ENCODE data around the gene STEAP4. TPM values are rescaled to one million over a fixed set of nuclear protein-coding genes. Genes with fewer than 3 reads are reported as not detected.
"Not testable (repeated sequence)": the region's sequence is repeated elsewhere in the genome, so short reads cannot be mapped to it uniquely, and the experiment has no call there.

Gene STEAP4
- total RNA-seq, 2 experiments from 2014 or later: not detected

DNA sequence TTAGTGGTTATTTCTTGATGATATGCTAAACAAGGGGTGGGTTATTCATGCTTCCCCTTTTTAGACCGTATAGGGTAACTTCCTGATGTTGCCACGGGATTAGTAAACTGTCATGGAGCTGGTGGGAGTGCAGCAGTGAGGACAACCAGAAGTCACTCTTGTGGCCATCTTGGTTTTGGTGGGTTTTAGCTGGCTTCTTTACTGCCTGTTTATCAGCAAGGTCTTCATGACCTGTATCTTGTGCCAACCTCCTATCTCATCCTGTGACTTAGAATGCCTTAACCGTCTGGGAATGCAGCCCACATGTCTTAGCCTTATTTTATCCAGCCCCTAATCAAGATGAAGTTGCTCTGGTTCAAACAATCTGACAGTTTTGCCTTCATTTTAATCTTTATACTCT is 41.7 kb downstream of the STEAP4 start:
- H3K4me3 Mint-ChIP-seq, H3K9me3 Mint-ChIP-seq, H3K36me3 Mint-ChIP-seq, DNase-seq, H3K27ac Mint-ChIP-seq, H3K4me1 Mint-ChIP-seq: not testable (repeated sequence)
- H3K27me3 Mint-ChIP-seq: peaks cover 14% of the 10 kb centered on the region

DNA sequence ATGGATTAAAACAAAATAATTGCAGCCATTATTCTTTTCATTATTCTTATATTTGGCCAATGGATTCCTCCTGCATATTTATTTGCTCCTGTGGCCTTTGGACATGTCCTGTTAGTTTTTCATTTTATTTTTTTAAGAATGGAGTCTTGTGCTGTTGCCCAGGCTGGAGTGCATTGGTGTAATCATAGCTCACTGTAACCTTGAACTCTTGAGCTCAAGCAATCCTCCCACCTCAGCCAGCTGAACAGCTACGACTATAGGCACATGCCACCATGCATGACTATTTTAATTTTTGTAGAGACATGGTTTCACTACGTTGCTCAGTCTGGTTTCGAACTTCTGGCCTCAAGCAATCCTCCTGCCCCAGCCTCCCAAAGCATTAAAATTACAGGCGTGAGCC is 44.1 kb downstream of the STEAP4 start:
- no peak for DNase-seq
- Mint-ChIP-seq H3K27ac (no peak overlapping the region), H3K9me3 (no peaks in the 10 kb centered on the region), H3K4me3 (no peak overlapping the region), H3K4me1 (no peaks in the 10 kb centered on the region), H3K27me3 (peaks cover 19% of the 10 kb centered on the region), H3K36me3 (no peaks in the 10 kb centered on the region)

DNA sequence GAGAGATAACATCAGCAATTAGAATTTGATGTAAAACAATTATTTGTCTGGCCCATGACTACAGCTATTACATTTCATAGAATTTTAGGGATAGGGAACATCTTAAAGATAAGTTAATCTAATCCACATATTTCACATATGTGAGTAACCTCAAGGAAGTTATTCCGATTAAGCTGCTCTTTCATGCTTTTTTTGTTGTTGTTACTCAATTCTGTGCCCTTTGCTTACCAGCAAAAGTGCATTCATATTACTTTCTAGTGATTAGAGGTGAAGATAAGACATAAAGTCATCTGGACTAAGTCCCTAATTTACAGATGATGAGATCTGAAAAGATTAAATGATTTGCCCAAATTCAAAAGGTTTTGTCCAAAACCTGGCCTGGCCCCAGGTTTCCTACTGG is 46.0 kb downstream of the STEAP4 start:
- DNase-seq: no peak
- Mint-ChIP-seq H3K4me1 (no peaks in the 10 kb centered on the region), H3K27me3 (peaks cover 24% of the 10 kb centered on the region), H3K4me3 (no peak overlapping the region), H3K27ac (no peak overlapping the region), H3K9me3 (no peaks in the 10 kb centered on the region), H3K36me3 (no peaks in the 10 kb centered on the region)

DNA sequence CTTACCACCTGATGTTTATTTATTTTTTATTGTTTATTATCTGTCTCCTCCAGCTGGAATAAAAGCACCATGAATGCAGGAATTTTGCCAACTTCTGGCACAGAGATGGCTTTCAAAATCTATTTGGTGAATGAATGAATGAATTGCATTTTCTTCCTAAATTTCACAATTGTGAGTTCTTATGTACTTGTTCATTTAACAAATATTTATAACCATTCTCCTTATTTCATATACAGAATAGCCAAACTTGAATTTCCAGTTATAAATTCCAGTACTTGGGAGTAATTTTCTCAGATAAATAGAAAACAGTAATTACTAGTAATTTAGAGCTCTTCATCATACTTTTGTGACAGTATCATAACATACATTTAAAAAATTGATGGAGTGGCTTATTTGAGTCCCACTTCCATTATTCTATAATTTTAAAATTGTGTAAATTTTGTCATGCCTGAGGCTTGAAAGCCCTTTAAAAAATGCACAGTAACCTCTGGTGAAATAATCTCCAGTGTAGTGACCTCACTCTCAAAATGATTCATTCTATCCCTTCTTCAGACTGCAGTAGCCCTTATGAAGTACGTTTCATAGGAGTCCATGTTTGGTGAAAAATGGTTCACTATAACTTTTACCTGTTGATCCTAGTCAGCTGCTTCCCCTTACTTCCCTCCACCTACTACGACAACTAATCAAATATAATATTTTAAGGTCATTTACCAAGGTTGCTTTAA is 46.9 kb downstream of the STEAP4 start:
- no peak for DNase-seq
- H3K27ac Mint-ChIP-seq: no peak overlapping the region
- peaks cover 20% of the 10 kb centered on the region for H3K27me3 Mint-ChIP-seq
- no peak overlapping the region for H3K4me3 Mint-ChIP-seq
- H3K4me1 Mint-ChIP-seq: no peaks in the 10 kb centered on the region
- no peaks in the 10 kb centered on the region for H3K36me3 Mint-ChIP-seq
- peaks cover 1% of the 10 kb centered on the region for H3K9me3 Mint-ChIP-seq

DNA sequence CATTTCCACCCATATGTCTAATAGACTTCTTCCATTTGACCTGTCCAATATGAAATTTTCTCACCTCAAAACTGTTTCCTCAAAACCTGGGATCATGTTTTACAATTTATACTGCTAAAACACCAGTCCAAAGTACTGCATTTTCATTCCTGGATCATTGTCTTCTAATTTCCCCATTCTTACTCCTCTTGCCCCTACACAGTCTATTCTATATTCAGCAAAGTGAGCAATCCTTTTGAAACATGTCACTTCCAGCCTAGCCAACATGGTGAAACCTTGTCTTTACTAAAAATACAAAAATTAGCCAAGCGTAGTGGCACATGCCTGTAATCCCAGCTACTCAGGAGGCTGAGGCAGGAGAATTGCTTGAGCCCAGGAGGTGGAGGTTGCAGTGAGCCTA is 48.4 kb downstream of the STEAP4 start:
- not testable (repeated sequence) for H3K36me3 Mint-ChIP-seq, H3K4me1 Mint-ChIP-seq, DNase-seq, H3K4me3 Mint-ChIP-seq, H3K27ac Mint-ChIP-seq
- Mint-ChIP-seq H3K9me3 (peaks cover 14% of the 10 kb centered on the region), H3K27me3 (peaks cover 14% of the 10 kb centered on the region)

DNA sequence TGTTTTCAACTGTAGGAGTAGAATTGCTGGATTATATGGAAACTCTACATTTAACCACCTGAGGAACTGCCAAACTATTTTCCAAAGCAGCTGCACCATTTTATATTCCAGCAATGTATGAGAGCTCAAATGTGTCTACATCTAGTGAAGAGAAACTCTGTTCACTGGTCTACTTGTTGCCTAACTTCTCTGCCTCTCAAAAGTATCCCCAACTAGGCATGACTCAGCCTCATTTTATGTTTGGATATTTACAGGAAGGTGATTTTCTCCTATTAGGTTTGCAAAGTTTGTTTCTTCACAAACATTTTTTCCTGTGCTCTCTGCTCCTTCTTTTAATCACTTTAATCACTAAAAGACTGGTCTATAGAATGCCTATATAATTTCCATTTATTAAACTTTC is 49.8 kb downstream of the STEAP4 start:
- H3K4me3 Mint-ChIP-seq: no peak overlapping the region
- peaks cover 14% of the 10 kb centered on the region for H3K9me3 Mint-ChIP-seq
- peaks cover 14% of the 10 kb centered on the region for H3K27me3 Mint-ChIP-seq
- no peaks in the 10 kb centered on the region for H3K4me1 Mint-ChIP-seq
- no peak overlapping the region for H3K27ac Mint-ChIP-seq
- DNase-seq: no peak
- peaks cover 2% of the 10 kb centered on the region for H3K36me3 Mint-ChIP-seq

DNA sequence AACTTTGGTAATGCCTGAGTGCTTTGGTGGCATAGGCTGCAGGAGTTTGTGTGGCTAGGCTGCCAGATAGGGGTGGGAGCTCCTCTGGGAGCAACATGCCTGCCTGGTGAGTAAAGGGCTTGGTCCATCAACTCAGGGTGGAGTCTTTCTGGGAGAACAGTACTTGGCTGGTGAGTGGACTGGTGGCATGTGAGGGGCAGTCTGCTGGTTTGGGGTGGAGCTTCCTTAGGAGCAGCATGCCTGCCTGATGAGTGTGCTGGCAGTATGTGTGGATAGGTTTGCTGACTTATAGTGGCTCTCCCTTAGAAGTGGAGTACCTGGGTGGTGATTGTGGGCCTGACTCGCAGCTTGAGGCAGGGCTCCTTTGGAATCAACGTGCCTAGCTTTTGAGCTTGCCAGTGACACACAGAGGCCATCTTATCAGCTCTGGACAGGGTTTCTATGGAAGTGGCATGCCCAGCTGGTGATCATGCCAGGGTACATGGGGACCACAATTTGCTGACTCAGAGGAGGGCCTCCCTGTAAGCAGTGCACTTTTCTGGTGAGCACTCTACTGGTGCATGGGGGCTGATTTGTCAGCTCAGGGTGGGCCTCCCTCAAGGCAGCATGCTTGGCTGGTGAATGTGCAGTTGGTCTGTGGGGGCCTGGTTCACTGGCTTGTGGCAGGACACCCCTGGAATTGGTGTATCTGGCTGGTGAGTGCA is 51.8 kb downstream of the STEAP4 start:
- H3K9me3 Mint-ChIP-seq: peaks cover 14% of the 10 kb centered on the region
- no peak overlapping the region for H3K27ac Mint-ChIP-seq
- H3K27me3 Mint-ChIP-seq: peaks cover 20% of the 10 kb centered on the region
- H3K4me3 Mint-ChIP-seq: no peak overlapping the region
- H3K4me1 Mint-ChIP-seq: no peaks in the 10 kb centered on the region
- peaks cover 2% of the 10 kb centered on the region for H3K36me3 Mint-ChIP-seq
- DNase-seq: no peak

DNA sequence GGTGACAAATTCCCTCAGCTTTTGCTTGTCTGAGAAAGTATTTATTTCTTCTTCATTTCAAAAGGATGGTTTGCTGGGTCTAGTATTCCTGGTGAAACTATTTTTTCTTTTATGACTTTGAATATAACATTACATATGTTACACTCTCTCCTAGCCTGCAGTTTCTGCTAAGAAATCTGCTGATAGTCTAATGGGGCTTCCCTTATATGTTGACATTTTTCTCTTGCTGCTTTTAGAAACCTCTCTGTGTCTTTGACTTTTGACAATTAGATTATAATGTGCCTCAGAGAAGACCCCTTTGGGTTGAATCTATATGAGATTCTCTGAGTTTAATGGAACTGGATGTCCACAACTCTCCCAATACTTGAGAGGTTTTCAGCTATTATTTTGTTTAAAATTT is 53.1 kb downstream of the STEAP4 start:
- peaks cover 24% of the 10 kb centered on the region for H3K27me3 Mint-ChIP-seq
- H3K4me3 Mint-ChIP-seq: no peak overlapping the region
- H3K27ac Mint-ChIP-seq: no peak overlapping the region
- DNase-seq: no peak
- peaks cover 2% of the 10 kb centered on the region for H3K36me3 Mint-ChIP-seq
- peaks cover 14% of the 10 kb centered on the region for H3K9me3 Mint-ChIP-seq
- H3K4me1 Mint-ChIP-seq: no peaks in the 10 kb centered on the region

DNA sequence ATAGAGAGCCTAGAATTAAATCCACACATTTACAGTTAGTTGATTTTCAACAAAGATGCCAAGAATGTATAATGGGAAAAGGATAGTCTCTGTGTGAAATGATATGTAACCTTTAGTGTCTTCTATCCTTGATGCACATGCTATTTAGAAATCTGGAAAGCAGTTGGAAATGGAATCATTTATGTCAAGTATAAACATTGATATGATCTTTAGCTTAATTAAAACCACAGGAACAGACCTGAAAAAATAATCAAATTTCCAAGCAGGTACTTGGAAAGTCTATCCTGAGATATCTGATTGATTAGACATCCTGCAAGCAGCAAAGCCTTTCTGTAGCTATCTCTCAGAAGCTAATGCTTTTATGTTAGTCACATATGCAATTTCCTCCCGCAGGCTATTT is 62.4 kb downstream of the STEAP4 start:
- no peak overlapping the region for H3K27ac Mint-ChIP-seq
- no peak for DNase-seq
- H3K4me3 Mint-ChIP-seq: no peak overlapping the region
- H3K4me1 Mint-ChIP-seq: no peaks in the 10 kb centered on the region
- H3K36me3 Mint-ChIP-seq: no peaks in the 10 kb centered on the region
- no peaks in the 10 kb centered on the region for H3K9me3 Mint-ChIP-seq
- peaks cover 26% of the 10 kb centered on the region for H3K27me3 Mint-ChIP-seq

DNA sequence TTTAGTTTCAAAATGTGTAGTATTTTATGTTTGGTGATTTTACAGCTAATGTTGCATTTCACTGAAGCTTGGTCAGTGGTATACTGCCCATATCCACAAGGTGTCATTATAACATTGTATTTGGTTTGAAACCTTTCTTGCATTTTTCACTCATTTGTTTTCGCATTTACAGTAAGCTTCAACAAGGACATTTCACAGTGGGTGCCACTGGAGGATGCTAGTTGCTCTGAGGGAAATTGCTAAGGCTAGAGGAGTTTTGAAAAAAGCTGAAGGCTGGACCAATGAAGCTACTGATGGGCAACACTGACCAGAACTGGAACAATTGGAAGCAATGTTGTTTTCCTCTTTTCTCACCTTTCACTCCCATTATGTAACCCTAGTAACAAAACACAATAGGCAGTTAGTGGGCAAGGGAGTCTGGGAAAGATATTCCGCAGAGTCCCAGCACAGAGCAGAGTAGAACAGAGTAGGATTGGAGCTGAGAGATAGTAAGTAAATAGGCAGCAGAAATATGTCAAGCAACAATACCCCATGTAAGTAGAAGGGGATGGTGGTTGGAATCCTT is 63.3 kb downstream of the STEAP4 start:
- no peak for DNase-seq
- no peaks in the 10 kb centered on the region for H3K9me3 Mint-ChIP-seq
- no peaks in the 10 kb centered on the region for H3K36me3 Mint-ChIP-seq
- peaks cover 22% of the 10 kb centered on the region for H3K27me3 Mint-ChIP-seq
- H3K4me1 Mint-ChIP-seq: no peaks in the 10 kb centered on the region
- no peak overlapping the region for H3K27ac Mint-ChIP-seq
- no peak overlapping the region for H3K4me3 Mint-ChIP-seq

DNA sequence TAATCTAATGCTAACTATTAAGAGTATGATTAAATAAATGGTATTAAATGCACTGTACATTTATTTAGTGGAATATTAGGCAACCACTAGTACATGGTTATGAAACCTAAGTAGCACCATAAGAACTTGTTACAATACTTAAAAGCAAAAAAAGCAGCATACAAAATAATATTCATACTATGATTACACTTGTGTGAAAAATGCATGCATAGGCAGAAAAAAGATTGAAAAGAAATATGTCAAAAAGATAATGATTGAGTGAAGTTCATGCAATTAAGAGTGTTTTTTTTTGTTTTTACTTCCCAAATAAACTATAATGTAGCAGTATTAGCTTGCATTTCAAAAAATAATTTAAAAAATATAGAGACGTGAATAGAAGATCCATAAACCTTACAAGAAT is 66.8 kb downstream of the STEAP4 start:
- no peaks in the 10 kb centered on the region for H3K9me3 Mint-ChIP-seq
- H3K36me3 Mint-ChIP-seq: no peaks in the 10 kb centered on the region
- no peak overlapping the region for H3K27ac Mint-ChIP-seq
- H3K4me1 Mint-ChIP-seq: no peaks in the 10 kb centered on the region
- peaks cover 13% of the 10 kb centered on the region for H3K27me3 Mint-ChIP-seq
- DNase-seq: no peak
- H3K4me3 Mint-ChIP-seq: no peak overlapping the region

DNA sequence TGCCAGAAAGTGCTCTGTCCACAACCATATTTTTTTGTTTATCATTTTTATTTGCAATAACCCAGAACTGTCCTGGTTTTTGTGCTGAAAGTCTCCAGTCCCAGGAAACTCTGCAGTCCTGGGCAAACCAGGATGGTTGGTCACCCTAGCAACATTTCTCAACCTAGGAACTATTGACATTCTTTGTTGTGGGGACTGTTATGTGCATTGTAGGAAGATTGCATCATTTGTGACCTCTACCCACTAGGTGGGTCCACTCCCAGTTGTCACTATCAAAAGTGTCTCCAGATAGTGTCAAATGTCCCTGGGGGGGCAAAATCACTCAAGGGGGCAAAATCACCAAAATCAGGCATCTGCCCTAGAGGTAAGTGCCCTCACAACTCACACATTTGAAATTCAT is 72.9 kb downstream of the STEAP4 start:
- Mint-ChIP-seq H3K4me1 (no peaks in the 10 kb centered on the region), H3K27ac (no peak overlapping the region), H3K4me3 (no peak overlapping the region), H3K27me3 (peaks cover 8% of the 10 kb centered on the region), H3K36me3 (peaks cover 2% of the 10 kb centered on the region), H3K9me3 (no peaks in the 10 kb centered on the region)
- no peak for DNase-seq

DNA sequence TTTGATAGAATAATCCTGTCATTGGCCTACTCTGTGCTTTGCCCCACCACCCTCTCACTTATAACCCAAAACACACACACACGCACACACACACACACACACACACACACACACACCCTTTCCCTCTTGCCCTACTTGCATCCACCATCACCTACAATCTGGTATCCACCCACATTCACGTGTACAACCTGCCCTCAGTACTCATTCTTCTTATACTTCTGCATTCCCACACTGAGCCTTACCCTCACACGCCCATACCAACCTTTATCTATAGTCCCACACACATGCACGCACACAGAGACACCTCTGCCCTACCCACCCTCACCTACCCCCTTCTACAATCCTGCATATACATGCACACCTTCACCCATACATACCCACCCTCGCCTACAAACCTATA is 76.0 kb downstream of the STEAP4 start:
- no peak for DNase-seq
- Mint-ChIP-seq H3K9me3 (peaks cover 4% of the 10 kb centered on the region), H3K27ac (no peak overlapping the region), H3K4me3 (no peak overlapping the region), H3K4me1 (no peaks in the 10 kb centered on the region), H3K27me3 (peaks cover 12% of the 10 kb centered on the region), H3K36me3 (peaks cover 2% of the 10 kb centered on the region)

DNA sequence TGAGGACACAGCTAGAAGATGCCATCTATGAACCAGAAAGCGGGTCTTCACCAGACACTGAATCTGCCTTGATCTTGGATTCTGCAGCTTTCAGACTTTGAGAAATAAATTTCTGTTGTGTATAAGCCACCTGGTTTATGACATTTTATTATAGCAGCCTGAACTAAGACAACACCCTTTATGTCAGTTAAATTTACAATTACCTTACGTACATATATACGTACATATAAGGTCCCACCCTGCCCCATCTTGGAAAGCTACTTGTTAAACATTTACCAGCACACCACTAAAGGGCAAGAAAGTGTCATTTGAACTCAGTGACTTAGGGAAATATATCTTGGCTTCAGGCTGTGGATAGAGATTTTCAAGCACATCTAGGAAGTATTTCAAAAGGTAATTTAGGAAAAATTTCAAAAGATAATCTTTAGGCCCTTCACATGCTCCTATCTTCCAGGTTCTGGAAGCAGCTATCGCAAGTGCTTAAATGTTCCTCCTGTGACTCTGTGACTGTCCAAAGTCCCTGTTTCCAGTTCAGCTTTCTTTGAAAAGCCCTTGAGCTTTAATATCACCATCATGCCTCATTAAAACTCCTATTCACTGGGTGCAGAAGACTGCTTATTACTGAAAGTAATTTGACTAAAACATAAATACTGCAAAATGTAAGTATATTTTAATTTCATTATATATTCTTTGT is 77.2 kb downstream of the STEAP4 start:
- Mint-ChIP-seq H3K9me3 (peaks cover 4% of the 10 kb centered on the region), H3K4me3 (no peak overlapping the region), H3K27ac (no peak overlapping the region), H3K27me3 (peaks cover 5% of the 10 kb centered on the region), H3K36me3 (peaks cover 2% of the 10 kb centered on the region), H3K4me1 (peaks cover 1% of the 10 kb centered on the region)
- no peak for DNase-seq

DNA sequence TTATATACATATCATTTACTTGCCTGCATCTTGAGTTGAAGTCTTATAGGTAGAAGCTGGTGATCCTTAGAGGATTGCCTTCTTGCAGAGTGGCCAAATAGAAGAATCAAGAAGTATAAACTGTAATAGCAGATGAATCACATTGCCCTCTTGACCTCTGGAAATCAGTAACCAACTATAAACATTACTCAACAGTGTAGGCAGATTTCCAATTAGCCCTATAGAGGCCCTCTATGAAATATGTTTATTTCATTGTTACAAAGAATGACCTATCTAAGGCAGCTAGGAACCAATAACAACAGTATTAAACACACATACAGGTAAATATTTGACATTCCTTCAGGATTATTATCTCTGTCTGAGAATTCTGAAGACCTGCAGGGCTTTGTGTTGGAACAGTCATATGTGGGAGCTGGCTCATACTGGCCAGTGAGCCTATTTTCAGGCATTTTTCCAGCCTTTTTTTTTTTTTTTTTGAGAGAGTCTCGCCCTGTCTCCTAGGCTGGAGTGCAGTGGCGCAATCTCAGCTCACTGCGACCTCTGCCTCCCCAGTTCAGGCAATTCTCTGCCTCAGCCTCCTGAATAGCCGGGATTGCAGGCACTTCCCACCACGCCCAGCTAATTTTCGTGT is 79.7 kb downstream of the STEAP4 start:
- no peak for DNase-seq
- peaks cover 2% of the 10 kb centered on the region for H3K4me1 Mint-ChIP-seq
- no peak overlapping the region for H3K27ac Mint-ChIP-seq
- peaks cover 4% of the 10 kb centered on the region for H3K9me3 Mint-ChIP-seq
- H3K27me3 Mint-ChIP-seq: peaks cover 5% of the 10 kb centered on the region
- H3K36me3 Mint-ChIP-seq: peaks cover 2% of the 10 kb centered on the region
- no peak overlapping the region for H3K4me3 Mint-ChIP-seq
